NB4 (cell line): ENCODE measurements around the gene MTARC2.
A peak's percentile ranks its signal among the peaks of the same experiment; 100 is the strongest.

ENCODE experiments used
- CTCF ChIP-seq: IDR thresholded peaks from one replicate; pipeline ENCODE4 v1.5.1; 2012; ENCODE audit warnings: low read depth, low read length
- POLR2A ChIP-seq: IDR thresholded peaks from 2 replicates; pipeline ENCODE4 v1.6.1; 2011; ENCODE audit warnings: mild to moderate bottlenecking; ENCODE audit not compliant: insufficient read length; ENCODE audit errors: extremely low read depth

- peak; percentile 76 for TF ChIP-seq CTCF
- TF ChIP-seq POLR2A = no peak
Measured at GRCh38 chr1:220733086-220733601, 15.0 kb upstream of the MTARC2 start.
